Measurements from ENCODE around the gene FRMD3.
"Not testable (repeated sequence)": the region's sequence is repeated elsewhere in the genome, so short reads cannot be mapped to it uniquely, and the experiment has no call there.

Gene FRMD3

GRCh38 chr9:83384214-83384613 is 154.0 kb downstream of the FRMD3 start:
- no peak for DNase-seq

GRCh38 chr9:83383034-83383433 is 155.2 kb downstream of the FRMD3 start:
- no peak for DNase-seq

GRCh38 chr9:83382421-83382820 is 155.8 kb downstream of the FRMD3 start:
- no peak for DNase-seq

- no peak for DNase-seq
Measured at GRCh38 chr9:83379045-83379444, 159.2 kb downstream of the FRMD3 start.

- DNase-seq, result no peak
Measured at GRCh38 chr9:83372957-83373356, 165.2 kb downstream of the FRMD3 start.

- DNase-seq, result no peak
Measured at GRCh38 chr9:83367326-83367725, 170.9 kb downstream of the FRMD3 start.

GRCh38 chr9:83362341-83362995 is 175.7 kb downstream of the FRMD3 start:
- no peak for DNase-seq

GRCh38 chr9:83359039-83359438 is 179.2 kb downstream of the FRMD3 start:
- DNase-seq, result no peak

GRCh38 chr9:83358493-83358892 is 179.7 kb downstream of the FRMD3 start:
- DNase-seq, result not testable (repeated sequence)

- no peak for DNase-seq
Measured at GRCh38 chr9:83355729-83356151, 182.5 kb downstream of the FRMD3 start.

- DNase-seq, result no peak
Measured at GRCh38 chr9:83355024-83355444, 183.2 kb downstream of the FRMD3 start.

GRCh38 chr9:83349031-83349430 is 189.2 kb downstream of the FRMD3 start:
- no peak for DNase-seq

- no peak for DNase-seq
Measured at GRCh38 chr9:83346655-83347420, 191.4 kb downstream of the FRMD3 start.

- no peak for DNase-seq
Measured at GRCh38 chr9:83343366-83343999, 194.7 kb downstream of the FRMD3 start.

- DNase-seq, result no peak
Measured at GRCh38 chr9:83342731-83343130, 195.5 kb downstream of the FRMD3 start.

- DNase-seq, result no peak
Measured at GRCh38 chr9:83342006-83342405, 196.2 kb downstream of the FRMD3 start.

GRCh38 chr9:83340451-83340850 is 197.8 kb downstream of the FRMD3 start:
- no peak for DNase-seq

GRCh38 chr9:83339435-83339834 is 198.8 kb downstream of the FRMD3 start:
- DNase-seq, result no peak

GRCh38 chr9:83336706-83337105 is 201.5 kb downstream of the FRMD3 start:
- no peak for DNase-seq

- DNase-seq, result peak; percentile 22 to 57
Measured at GRCh38 chr9:83334320-83334719, 203.9 kb downstream of the FRMD3 start.

- no peak for DNase-seq
Measured at GRCh38 chr9:83330207-83331196, 207.7 kb downstream of the FRMD3 start.

- no peak for DNase-seq
Measured at GRCh38 chr9:83327750-83328622, 210.2 kb downstream of the FRMD3 start.
